Peyer's patch (tissue), 4 donors: Measurements from ENCODE around the gene PTPRR. TPM values are rescaled to one million over a fixed set of nuclear protein-coding genes. Genes with fewer than 3 reads are reported as not detected.

ENCODE experiments used
- DNase-seq, 3 donors: peaks; one replicate each; pipeline ENCODE4 v3.0.0-alpha.2; 2017 to 2019
- H3K27ac ChIP-seq, 4 donors: fragments of 200-600 bp; sonication (generic); one replicate each; pipeline ENCODE4 v1.5.1; 2016 to 2019
- H3K27me3 ChIP-seq, 2 donors: fragments of 200-600 bp; sonication (generic); one replicate each; pipeline ENCODE4 v1.5.1; 2019
- H3K36me3 ChIP-seq, 3 donors: fragments of 200-600 bp; sonication (generic); one replicate each; pipeline ENCODE4 v1.5.1; 2016 to 2019
- H3K4me1 ChIP-seq, 4 donors: fragments of 200-600 bp; sonication (generic); one replicate each; pipeline ENCODE4 v1.5.1; 2016 to 2019
- H3K4me3 ChIP-seq, 4 donors: fragments of 200-600 bp; sonication (generic); 1 replicate in 3 of 4; 2 replicates in 1 of 4; pipeline ENCODE4 v1.5.1; 2016 to 2019; ENCODE audit warnings: mild to moderate bottlenecking in 1 of 4
- H3K9me3 ChIP-seq, 4 donors: fragments of 200-600 bp; sonication (generic); one replicate each; pipeline ENCODE4 v1.5.1; 2016 to 2019; ENCODE audit warnings: mild to moderate bottlenecking in 1 of 4
- CTCF ChIP-seq, 6 experiments: fragments of 450-650 bp in 4 of 6; fragments of 200-600 bp in 2 of 6; sonication (generic) in 1 of 6; IDR thresholded peaks; one replicate each; pipeline ENCODE4 v1.5.1; 2017 to 2019; ENCODE audit warnings: antibody characterized with exemption in 6 of 6, mild to moderate bottlenecking in 3 of 6, moderate library complexity in 1 of 6
- POLR2A ChIP-seq, 2 donors: fragments of 450-650 bp; IDR thresholded peaks; one replicate each; pipeline ENCODE4 v1.5.1; 2017; ENCODE audit warnings: antibody characterized with exemption in 2 of 2, mild to moderate bottlenecking in 2 of 2, moderate library complexity in 2 of 2
- total RNA-seq, 4 donors: library from RNA; depleted of rRNA; stranded (reverse); fragments of >200 nt; gene quantifications; one replicate each; pipeline ENCODE4 v1.1.0, GENCODE V29; 2016

The PTPRR gene
- total RNA-seq, 4 donors from 2014 or later = 17.5 to 30.3 (median 20.2) TPM; not detected in 1

- peak in 1 of 3 donors; percentile 59 for DNase-seq
- no peak overlapping the region for H3K27ac ChIP-seq
- H3K4me1 ChIP-seq = peaks cover 0 to 10% (median 0%) of the 10 kb centered on the region in 4 donors
- no peaks in the 10 kb centered on the region for H3K9me3 ChIP-seq
- H3K27me3 ChIP-seq = no peaks in the 10 kb centered on the region
- H3K4me3 ChIP-seq = no peak overlapping the region
- H3K36me3 ChIP-seq = no peaks in the 10 kb centered on the region
- TF ChIP-seq POLR2A (IDR thresholded peaks at IDR 0.05) (no peak), CTCF (IDR thresholded peaks at IDR 0.05) (peak in 5 of 6 experiments; percentile 33 to 90 (median 84))
Observed at GRCh38 chr12:70733385-70733784, 187.2 kb downstream of the PTPRR start.

- no peaks in the 10 kb centered on the region for H3K27me3 ChIP-seq
- H3K27ac ChIP-seq = no peak overlapping the region
- H3K9me3 ChIP-seq = no peaks in the 10 kb centered on the region
- H3K36me3 ChIP-seq = no peaks in the 10 kb centered on the region
- TF ChIP-seq POLR2A (IDR thresholded peaks at IDR 0.05) (no peak), CTCF (IDR thresholded peaks at IDR 0.05) (no peak)
- no peak for DNase-seq
- H3K4me3 ChIP-seq = no peak overlapping the region
- H3K4me1 ChIP-seq = peaks cover 0 to 8% (median 0%) of the 10 kb centered on the region in 4 donors
Observed at GRCh38 chr12:70732287-70732686, 188.3 kb downstream of the PTPRR start.

- no peak overlapping the region for H3K4me3 ChIP-seq
- no peaks in the 10 kb centered on the region for H3K9me3 ChIP-seq
- no peak for DNase-seq
- TF ChIP-seq POLR2A (IDR thresholded peaks at IDR 0.05) (no peak), CTCF (IDR thresholded peaks at IDR 0.05) (no peak)
- no peak overlapping the region for H3K27ac ChIP-seq
- H3K27me3 ChIP-seq = no peaks in the 10 kb centered on the region
- no peaks in the 10 kb centered on the region for H3K36me3 ChIP-seq
- peaks cover 0 to 3% (median 0%) of the 10 kb centered on the region in 4 donors for H3K4me1 ChIP-seq
Observed at GRCh38 chr12:70730675-70731180, 189.8 kb downstream of the PTPRR start.

- H3K27me3 ChIP-seq = no peaks in the 10 kb centered on the region
- TF ChIP-seq POLR2A (IDR thresholded peaks at IDR 0.05) = no peak
- TF ChIP-seq CTCF (IDR thresholded peaks at IDR 0.05) = peak in 3 of 6 experiments; percentile 14 to 24 (median 20)
Observed at GRCh38 chr12:70724444-70724843, 196.1 kb downstream of the PTPRR start.

GRCh38 chr12:70722584-70723343 lies 197.8 kb downstream of the PTPRR start:
- DNase-seq = no peak
- Histone ChIP-seq H3K27me3 (no peaks in the 10 kb centered on the region), H3K36me3 (no peaks in the 10 kb centered on the region), H3K27ac (peak overlapping the region in 1 of 4 donors; percentile 17), H3K4me1 (no peaks in the 10 kb centered on the region), H3K4me3 (no peak overlapping the region), H3K9me3 (no peaks in the 10 kb centered on the region)
- TF ChIP-seq CTCF (IDR thresholded peaks at IDR 0.05) = no peak
- no peak for TF ChIP-seq POLR2A (IDR thresholded peaks at IDR 0.05)

More at GRCh38 chr12:70724444-70724843, 196.1 kb downstream of the PTPRR start:
- no peak for DNase-seq
- H3K4me1 ChIP-seq = no peaks in the 10 kb centered on the region
- H3K4me3 ChIP-seq = no peak overlapping the region
- no peak overlapping the region for H3K27ac ChIP-seq
- H3K9me3 ChIP-seq = no peaks in the 10 kb centered on the region
- H3K36me3 ChIP-seq = no peaks in the 10 kb centered on the region
